ENCODE measurements around the gene FTCDNL1.

The FTCDNL1 gene

GRCh38 chr2:199874209-199874608, 23.2 kb upstream of the FTCDNL1 start:
- no peak for ATAC-seq (ENCODE audit: insufficient read depth, low read depth)
- H3K9ac ChIP-seq (ENCODE audit: low read depth, low read length), result no peak overlapping the region
- TF ChIP-seq CTCF (IDR thresholded peaks at IDR 0.05; ENCODE audit: borderline replicate concordance, extremely low read depth, low read length, poor library complexity, severe bottlenecking) (no peak), EZH2 (IDR thresholded peaks at IDR 0.05; ENCODE audit: borderline replicate concordance, low read depth, low read length, severe bottlenecking) (no peak)
- no peaks in the 10 kb centered on the region for H3K4me1 ChIP-seq (ENCODE audit: insufficient read depth, low read length)
- no peak overlapping the region for H3K27ac ChIP-seq (ENCODE audit: low read length)
- H4K20me1 ChIP-seq (ENCODE audit: insufficient read depth, low read length), result no peaks in the 10 kb centered on the region
- no peak overlapping the region for H2AFZ ChIP-seq (ENCODE audit: low read depth, low read length)
- no peak for DNase-seq
- H3K4me2 ChIP-seq (ENCODE audit: insufficient read depth, low read length), result no peak overlapping the region
- no peaks in the 10 kb centered on the region for H3K79me2 ChIP-seq (ENCODE audit: insufficient read depth, low read length)
- H3K36me3 ChIP-seq (ENCODE audit: insufficient read depth, low read length), result no peaks in the 10 kb centered on the region
- H3K4me3 ChIP-seq (ENCODE audit: low read depth in 1 of 2, low read length in 2 of 2), result no peak overlapping the region
- peaks cover 9% of the 10 kb centered on the region for H3K9me3 ChIP-seq (ENCODE audit: insufficient read depth, low read length, severe bottlenecking)
- no peaks in the 10 kb centered on the region for H3K27me3 ChIP-seq (ENCODE audit: insufficient read depth, low read length, poor library complexity)

- H4K20me1 ChIP-seq (ENCODE audit: insufficient read depth, low read length), result no peaks in the 10 kb centered on the region
- no peaks in the 10 kb centered on the region for H3K79me2 ChIP-seq (ENCODE audit: insufficient read depth, low read length)
- no peak overlapping the region for H3K27ac ChIP-seq (ENCODE audit: low read length)
- no peaks in the 10 kb centered on the region for H3K27me3 ChIP-seq (ENCODE audit: insufficient read depth, low read length, poor library complexity)
- no peaks in the 10 kb centered on the region for H3K4me1 ChIP-seq (ENCODE audit: insufficient read depth, low read length)
- no peak overlapping the region for H3K4me3 ChIP-seq (ENCODE audit: low read depth in 1 of 2, low read length in 2 of 2)
- H3K9me3 ChIP-seq (ENCODE audit: insufficient read depth, low read length, severe bottlenecking), result peaks cover 9% of the 10 kb centered on the region
- no peak overlapping the region for H2AFZ ChIP-seq (ENCODE audit: low read depth, low read length)
- DNase-seq (no peak), ATAC-seq (ENCODE audit: insufficient read depth, low read depth) (no peak)
- H3K36me3 ChIP-seq (ENCODE audit: insufficient read depth, low read length), result no peaks in the 10 kb centered on the region
- no peak overlapping the region for H3K9ac ChIP-seq (ENCODE audit: low read depth, low read length)
- H3K4me2 ChIP-seq (ENCODE audit: insufficient read depth, low read length), result no peak overlapping the region
- TF ChIP-seq CTCF (IDR thresholded peaks at IDR 0.05; ENCODE audit: borderline replicate concordance, extremely low read depth, low read length, poor library complexity, severe bottlenecking) (no peak), EZH2 (IDR thresholded peaks at IDR 0.05; ENCODE audit: borderline replicate concordance, low read depth, low read length, severe bottlenecking) (no peak)
Measured at GRCh38 chr2:199870581-199870980, 19.6 kb upstream of the FTCDNL1 start.

- Histone ChIP-seq H2AFZ (ENCODE audit: low read depth, low read length) (no peak overlapping the region), H3K79me2 (ENCODE audit: insufficient read depth, low read length) (no peaks in the 10 kb centered on the region), H3K27ac (ENCODE audit: low read length) (no peak overlapping the region), H3K4me3 (ENCODE audit: low read depth in 1 of 2, low read length in 2 of 2) (no peak overlapping the region), H3K9me3 (ENCODE audit: insufficient read depth, low read length, severe bottlenecking) (peaks cover 8% of the 10 kb centered on the region), H3K9ac (ENCODE audit: low read depth, low read length) (no peak overlapping the region), H3K27me3 (ENCODE audit: insufficient read depth, low read length, poor library complexity) (no peaks in the 10 kb centered on the region), H3K36me3 (ENCODE audit: insufficient read depth, low read length) (no peaks in the 10 kb centered on the region), H4K20me1 (ENCODE audit: insufficient read depth, low read length) (no peaks in the 10 kb centered on the region), H3K4me2 (ENCODE audit: insufficient read depth, low read length) (no peak overlapping the region), H3K4me1 (ENCODE audit: insufficient read depth, low read length) (no peaks in the 10 kb centered on the region)
- DNase-seq (no peak), ATAC-seq (ENCODE audit: insufficient read depth, low read depth) (no peak)
- TF ChIP-seq CTCF (IDR thresholded peaks at IDR 0.05; ENCODE audit: borderline replicate concordance, extremely low read depth, low read length, poor library complexity, severe bottlenecking) (no peak), EZH2 (IDR thresholded peaks at IDR 0.05; ENCODE audit: borderline replicate concordance, low read depth, low read length, severe bottlenecking) (no peak)
Measured at GRCh38 chr2:199869653-199870052, 18.7 kb upstream of the FTCDNL1 start.

GRCh38 chr2:199869227-199869541, 18.2 kb upstream of the FTCDNL1 start:
- no peaks in the 10 kb centered on the region for H3K27me3 ChIP-seq (ENCODE audit: insufficient read depth, low read length, poor library complexity)
- ATAC-seq (ENCODE audit: insufficient read depth, low read depth) (no peak), DNase-seq (no peak)
- no peak overlapping the region for H3K27ac ChIP-seq (ENCODE audit: low read length)
- no peak overlapping the region for H3K4me3 ChIP-seq (ENCODE audit: low read depth in 1 of 2, low read length in 2 of 2)
- H2AFZ ChIP-seq (ENCODE audit: low read depth, low read length), result no peak overlapping the region
- H3K36me3 ChIP-seq (ENCODE audit: insufficient read depth, low read length), result no peaks in the 10 kb centered on the region
- H3K4me2 ChIP-seq (ENCODE audit: insufficient read depth, low read length), result no peak overlapping the region
- H4K20me1 ChIP-seq (ENCODE audit: insufficient read depth, low read length), result no peaks in the 10 kb centered on the region
- no peaks in the 10 kb centered on the region for H3K4me1 ChIP-seq (ENCODE audit: insufficient read depth, low read length)
- H3K9me3 ChIP-seq (ENCODE audit: insufficient read depth, low read length, severe bottlenecking), result peaks cover 5% of the 10 kb centered on the region
- no peak for TF ChIP-seq CTCF (IDR thresholded peaks at IDR 0.05; ENCODE audit: borderline replicate concordance, extremely low read depth, low read length, poor library complexity, severe bottlenecking)
- TF ChIP-seq EZH2 (IDR thresholded peaks at IDR 0.05; ENCODE audit: borderline replicate concordance, low read depth, low read length, severe bottlenecking), result no peak
- no peaks in the 10 kb centered on the region for H3K79me2 ChIP-seq (ENCODE audit: insufficient read depth, low read length)
- H3K9ac ChIP-seq (ENCODE audit: low read depth, low read length), result no peak overlapping the region

All from DND-41 (cell line).